ENCODE results near the gene RAPGEF2. TPM values are rescaled to one million over a fixed set of nuclear protein-coding genes. Genes with fewer than 3 reads are reported as not detected.

The RAPGEF2 gene
- total and polyA plus RNA-seq, 2 donors (not counting 1 experiment from before 2014, with no cell fraction given), result 10.9 to 45.8 TPM

GRCh38 chr4:159349332-159349731, 246.5 kb downstream of the RAPGEF2 start:
- Histone ChIP-seq H3K9me3 (ENCODE audit: control extremely low read depth in 1 of 3, control insufficient read depth in 2 of 3, insufficient read depth in 1 of 3, low read length in 2 of 3) (no peaks in the 10 kb centered on the region), H3K9ac (ENCODE audit: low read length) (no peak overlapping the region), H4K20me1 (ENCODE audit: control insufficient read depth, insufficient read depth, low read length, poor library complexity, severe bottlenecking) (no peaks in the 10 kb centered on the region), H2AFZ (ENCODE audit: insufficient read depth, low read depth, low read length, poor library complexity, severe bottlenecking) (no peak overlapping the region), H3K4me2 (replicated peaks; ENCODE audit: low read depth, low read length, poor library complexity, severe bottlenecking) (no peak overlapping the region), H3K27ac (ENCODE audit: low read length in 2 of 2) (no peak overlapping the region), H3K4me3 (ENCODE audit: control extremely low read depth in 1 of 5, extremely low read depth in 1 of 5, insufficient read depth in 1 of 5, low read depth in 2 of 5, low read length in 4 of 5) (no peak overlapping the region), H3K79me2 (ENCODE audit: control insufficient read depth, insufficient read depth, low read length) (no peaks in the 10 kb centered on the region), H3K36me3 (replicated peaks in 1 of 2; ENCODE audit: control extremely low read depth in 1 of 2, control insufficient read depth in 1 of 2, extremely low read depth in 1 of 2, insufficient read depth in 2 of 2, low read length in 1 of 2) (peaks cover 0 to 36% of the 10 kb centered on the region in 2 experiments), H3K27me3 (replicated peaks in 1 of 4; ENCODE audit: control extremely low read depth in 1 of 4, control insufficient read depth in 3 of 4, insufficient read depth in 4 of 4, low read length in 3 of 4) (no peaks in the 10 kb centered on the region), H3K4me1 (ENCODE audit: control insufficient read depth in 2 of 2, insufficient read depth in 2 of 2, low read length in 2 of 2) (no peaks in the 10 kb centered on the region)
- Mint-ChIP-seq H3K4me3 (no peak overlapping the region), H3K27ac (no peak overlapping the region), H3K27me3 (no peaks in the 10 kb centered on the region), H3K9me3 (ENCODE audit: insufficient read depth) (no peaks in the 10 kb centered on the region), H3K4me1 (no peaks in the 10 kb centered on the region)
- DNase-seq, result no peak
- POLR2A ChIA-PET, result no interaction called here
- WGBS (ENCODE audit: insufficient coverage), result 74% methylated on average over 3 of the region's 3 CpGs
- ATAC-seq (ENCODE audit: low read depth), result no peak
- TF ChIP-seq EZH2 (IDR thresholded peaks at IDR 0.05; ENCODE audit: borderline replicate concordance, insufficient read depth, low read depth, low read length, poor library complexity, severe bottlenecking), result no peak
- TF ChIP-seq CTCF (IDR thresholded peaks at IDR 0.05), result no peak
- CTCF ChIA-PET, result no interaction called here
- intact Hi-C loops (cut with micrococcal nuclease), result no loop called here

- POLR2A ChIA-PET, result no interaction called here
- CTCF ChIA-PET, result no interaction called here
- no peaks in the 10 kb centered on the region for H3K9me3 Mint-ChIP-seq (ENCODE audit: insufficient read depth)
- no peak overlapping the region for H3K27ac Mint-ChIP-seq
- Histone ChIP-seq H3K4me1 (ENCODE audit: control insufficient read depth in 2 of 2, insufficient read depth in 2 of 2, low read length in 2 of 2) (no peaks in the 10 kb centered on the region), H3K27me3 (replicated peaks in 1 of 4; ENCODE audit: control extremely low read depth in 1 of 4, control insufficient read depth in 3 of 4, insufficient read depth in 4 of 4, low read length in 3 of 4) (no peaks in the 10 kb centered on the region), H4K20me1 (ENCODE audit: control insufficient read depth, insufficient read depth, low read length, poor library complexity, severe bottlenecking) (no peaks in the 10 kb centered on the region), H3K9ac (ENCODE audit: low read length) (no peak overlapping the region), H3K36me3 (replicated peaks in 1 of 2; ENCODE audit: control extremely low read depth in 1 of 2, control insufficient read depth in 1 of 2, extremely low read depth in 1 of 2, insufficient read depth in 2 of 2, low read length in 1 of 2) (peaks cover 0 to 39% of the 10 kb centered on the region in 2 experiments), H3K4me2 (replicated peaks; ENCODE audit: low read depth, low read length, poor library complexity, severe bottlenecking) (no peak overlapping the region), H3K9me3 (ENCODE audit: control extremely low read depth in 1 of 3, control insufficient read depth in 2 of 3, insufficient read depth in 1 of 3, low read length in 2 of 3) (no peaks in the 10 kb centered on the region), H2AFZ (ENCODE audit: insufficient read depth, low read depth, low read length, poor library complexity, severe bottlenecking) (no peak overlapping the region), H3K4me3 (ENCODE audit: control extremely low read depth in 1 of 5, extremely low read depth in 1 of 5, insufficient read depth in 1 of 5, low read depth in 2 of 5, low read length in 4 of 5) (no peak overlapping the region), H3K79me2 (ENCODE audit: control insufficient read depth, insufficient read depth, low read length) (no peaks in the 10 kb centered on the region), H3K27ac (ENCODE audit: low read length in 2 of 2) (no peak overlapping the region)
- H3K4me1 Mint-ChIP-seq, result no peaks in the 10 kb centered on the region
- DNase-seq (no peak), ATAC-seq (ENCODE audit: low read depth) (no peak)
- no peaks in the 10 kb centered on the region for H3K27me3 Mint-ChIP-seq
- H3K4me3 Mint-ChIP-seq, result no peak overlapping the region
- intact Hi-C loops (cut with micrococcal nuclease), result no loop called here
- WGBS (ENCODE audit: insufficient coverage), result 90% methylated on average over 3 of the region's 7 CpGs
- TF ChIP-seq CTCF (IDR thresholded peaks at IDR 0.05), result no peak
- TF ChIP-seq EZH2 (IDR thresholded peaks at IDR 0.05; ENCODE audit: borderline replicate concordance, insufficient read depth, low read depth, low read length, poor library complexity, severe bottlenecking), result no peak
Measured at GRCh38 chr4:159352609-159353008, 249.7 kb downstream of the RAPGEF2 start.

Data from B cell (primary cell).